Choroid plexus epithelial cell (primary cell): ENCODE results near the gene WDR47.

Source experiments
- DNase-seq: peaks from one replicate; pipeline ENCODE4 v3.0.0-alpha.2; 2010; ENCODE audit warnings: low read depth
- H3K4me3 ChIP-seq: 2 replicates; pipeline ENCODE4 v1.5.1; 2011; ENCODE audit warnings: low read depth, mild to moderate bottlenecking, control low read depth, low read length, moderate library complexity
- TF ChIP-seq, protein P1 (sequence below): conservative IDR thresholded peaks from 2 replicates; pipeline ENCODE4 v1.5.1; 2011; ENCODE audit warnings: low read depth, mild to moderate bottlenecking, control low read depth, inconsistent platforms, low read length, moderate library complexity

The WDR47 gene

DNA sequence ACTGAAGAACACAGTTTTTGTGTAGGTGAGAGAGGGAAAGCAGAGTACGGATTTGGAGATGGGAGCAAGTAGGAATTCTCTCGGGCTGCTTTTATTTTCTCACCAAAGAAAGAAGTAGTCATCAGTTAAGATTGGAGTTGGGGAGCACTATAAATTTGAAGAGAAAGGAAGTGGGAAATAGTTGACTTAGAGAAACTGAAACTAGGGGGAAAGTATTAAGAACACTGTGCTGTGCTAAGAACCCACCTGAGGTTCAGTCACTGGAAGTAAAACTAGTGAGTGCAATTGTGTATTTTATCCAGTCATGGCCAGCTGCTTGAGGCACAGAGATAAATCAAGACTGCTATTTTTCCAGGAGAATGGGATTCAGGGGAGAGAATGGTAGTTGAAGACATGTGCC is 116.0 kb downstream of the WDR47 start:
- H3K4me3 ChIP-seq = no peak overlapping the region
- TF ChIP-seq, protein P1, sequence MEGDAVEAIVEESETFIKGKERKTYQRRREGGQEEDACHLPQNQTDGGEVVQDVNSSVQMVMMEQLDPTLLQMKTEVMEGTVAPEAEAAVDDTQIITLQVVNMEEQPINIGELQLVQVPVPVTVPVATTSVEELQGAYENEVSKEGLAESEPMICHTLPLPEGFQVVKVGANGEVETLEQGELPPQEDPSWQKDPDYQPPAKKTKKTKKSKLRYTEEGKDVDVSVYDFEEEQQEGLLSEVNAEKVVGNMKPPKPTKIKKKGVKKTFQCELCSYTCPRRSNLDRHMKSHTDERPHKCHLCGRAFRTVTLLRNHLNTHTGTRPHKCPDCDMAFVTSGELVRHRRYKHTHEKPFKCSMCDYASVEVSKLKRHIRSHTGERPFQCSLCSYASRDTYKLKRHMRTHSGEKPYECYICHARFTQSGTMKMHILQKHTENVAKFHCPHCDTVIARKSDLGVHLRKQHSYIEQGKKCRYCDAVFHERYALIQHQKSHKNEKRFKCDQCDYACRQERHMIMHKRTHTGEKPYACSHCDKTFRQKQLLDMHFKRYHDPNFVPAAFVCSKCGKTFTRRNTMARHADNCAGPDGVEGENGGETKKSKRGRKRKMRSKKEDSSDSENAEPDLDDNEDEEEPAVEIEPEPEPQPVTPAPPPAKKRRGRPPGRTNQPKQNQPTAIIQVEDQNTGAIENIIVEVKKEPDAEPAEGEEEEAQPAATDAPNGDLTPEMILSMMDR = no peak
- no peak for DNase-seq
